Heart left ventricle (tissue), 13 donors: Measurements from ENCODE around the gene TRDMT1.

Experiments used
- CTCF ChIP-seq, 12 donors: fragments of 200-600 bp; sonication (generic) in 4 of 12; IDR thresholded peaks; one replicate each; pipeline versions ENCODE4 v1.5.0 to v1.8.0; 2018 to 2022; ENCODE audit warnings: antibody characterized with exemption in 12 of 12, mild to moderate bottlenecking in 5 of 12
- POLR2A ChIP-seq, 2 donors: fragments of 450-650 bp; IDR thresholded peaks; one replicate each; pipeline ENCODE4 v1.6.1; 2017; ENCODE audit warnings: antibody characterized with exemption in 2 of 2, mild to moderate bottlenecking in 2 of 2, moderate library complexity in 2 of 2
- donor health status: ischemic (EF 13 %, LVEDD 7.1; RV severe dilation, severe dysfunction).
- donor health status: DM: no; HTN: yes; CAD: no.
- donor health status: DM: no; HTN: no; CAD: no.
- donor health status: ischemic (EF 25% LVEDD 6.9; RV normal size, moderate dysfunction).
- donor health status: ischemic (EF 25% LVEDD 5.7; RV mildly dilated, moderate dysfunction).
- donor health status: ischemic (EF 35%, LVEDD 5.7; RV mildly dilated, moderate dysfunction).
- donor health status: nonischemic (EF 11% LVEDD 7.7; RV severe dilation, severe dysfunction).
- donor health status: DM: yes; HTN: yes; CAD: no.
- donor health status: PGD.
- donor health status: ischemic (EF 29% LVEDD 5.4; RV normal size, mild dysfunction).
- donor health status: nonischemic (EF 23%, LVEDD 6.1; RV moderate dilation, normal function).

DNA sequence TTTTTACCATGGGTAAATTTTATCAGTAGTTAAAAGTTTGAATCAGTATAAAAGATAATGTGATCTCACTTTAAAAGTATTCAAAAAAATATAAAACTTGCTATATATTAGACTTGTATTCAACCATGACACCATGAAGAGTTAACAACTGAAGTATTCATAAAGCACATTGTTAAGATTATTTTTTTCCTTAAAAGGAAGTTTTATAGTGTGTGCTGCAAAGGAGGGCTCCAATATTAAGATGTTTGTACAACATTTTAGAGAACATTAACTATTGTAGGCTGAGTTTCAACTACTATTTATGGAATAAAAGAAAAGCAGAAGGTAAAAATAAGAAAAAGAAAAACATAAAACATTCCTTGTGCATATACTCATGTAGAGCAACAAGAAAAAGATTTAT, 47.4 kb downstream of the TRDMT1 start:
- no peak for TF ChIP-seq CTCF (IDR thresholded peaks at IDR 0.05)
- no peak for TF ChIP-seq POLR2A (IDR thresholded peaks at IDR 0.05)
